Mammary epithelial cell (primary cell): ENCODE results near the gene PITPNM1.

ENCODE experiments used
- CTCF ChIP-seq, 2 donors: IDR thresholded peaks in 1 of 2; conservative IDR thresholded peaks in 1 of 2; 2 replicates each; pipeline ENCODE4 v1.5.1; 2011 to 2012; ENCODE audit warnings: inconsistent platforms in 2 of 2, low read length in 2 of 2, mild to moderate bottlenecking in 2 of 2, control low read depth in 1 of 2, low read depth in 1 of 2; ENCODE audit not compliant: insufficient read depth in 1 of 2; ENCODE audit errors: extremely low read depth in 1 of 2
- EZH2 ChIP-seq: IDR thresholded peaks from 2 replicates; pipeline ENCODE4 v1.6.1; 2012; ENCODE audit warnings: low read length, inconsistent platforms, borderline replicate concordance

GRCh38 chr11:67453816-67454732 is 51.1 kb downstream of the PITPNM1 start:
- no peak for TF ChIP-seq CTCF (conservative IDR thresholded peaks at IDR 0.05 in 1 of 2, IDR thresholded peaks at IDR 0.05 in 1 of 2; ENCODE audit: extremely low read depth in 1 of 2, insufficient read depth in 1 of 2, low read depth in 1 of 2, low read length in 2 of 2)
- TF ChIP-seq EZH2 = no peak
